K562 (cell line): Measurements from ENCODE around the gene LIG3. TPM values are rescaled to one million over a fixed set of nuclear protein-coding genes. Genes with fewer than 3 reads are reported as not detected.

ENCODE experiments used
- CHCHD3 ChIP-seq: fragments of 250-450 bp; sonication (Bioruptor Pico); IDR thresholded peaks from 2 replicates; pipeline ENCODE4 v2.1.2; 2022; ENCODE audit warnings: mild to moderate bottlenecking
- GABPB2 ChIP-seq: fragments of 250-450 bp; sonication (Bioruptor Pico); conservative IDR thresholded peaks from 2 replicates; pipeline ENCODE4 v1.5.1; 2021; ENCODE audit warnings: mild to moderate bottlenecking
- HNRNPUL1 ChIP-seq: fragments of 200-400 bp; formaldehyde crosslinking; IDR thresholded peaks from 2 replicates; pipeline ENCODE4 v1.6.1; 2017; ENCODE audit warnings: low read length
- KLF6 ChIP-seq: fragments of 250-450 bp; sonication (Bioruptor Pico); IDR thresholded peaks from 2 replicates; pipeline ENCODE4 v1.4.0; 2020; ENCODE audit warnings: mild to moderate bottlenecking, moderate library complexity, borderline replicate concordance
- NCOA4 ChIP-seq: fragments of 450-650 bp; IDR thresholded peaks from 2 replicates; pipeline ENCODE4 v1.6.1; 2018; ENCODE audit warnings: mild to moderate bottlenecking; ENCODE audit not compliant: partially characterized antibody
- PHF8 ChIP-seq: fragments of 200-600 bp; sonication (generic); IDR thresholded peaks from 2 replicates; pipeline ENCODE4 v1.6.1; 2012; ENCODE audit warnings: mixed run types, mild to moderate bottlenecking, inconsistent platforms, low read length, moderate library complexity, borderline replicate concordance
- SP1 ChIP-seq: sonication (generic); formaldehyde crosslinking; IDR thresholded peaks from 2 replicates; pipeline ENCODE4 v1.8.1; 2022; ENCODE audit warnings: mild to moderate bottlenecking, missing genetic modification reagents
- XRCC3 ChIP-seq: fragments of 450-650 bp; IDR thresholded peaks from 2 replicates; pipeline ENCODE4 v1.6.1; 2017; ENCODE audit warnings: mild to moderate bottlenecking, moderate library complexity
- YY1 ChIP-seq, 3 experiments: IDR thresholded peaks; 2 replicates each; pipeline ENCODE4 v1.6.1; 2011; ENCODE audit warnings: low read length in 2 of 3, mild to moderate bottlenecking in 2 of 3, moderate library complexity in 2 of 3, borderline replicate concordance in 1 of 3, control low read depth in 1 of 3, low read depth in 1 of 3; ENCODE audit not compliant: insufficient read depth in 3 of 3, insufficient replicate concordance in 2 of 3, control insufficient read depth in 1 of 3, insufficient read length in 1 of 3; ENCODE audit errors: extremely low read depth in 1 of 3
- ZNF507 ChIP-seq: conservative IDR thresholded peaks from 2 replicates; pipeline ENCODE4 v1.6.1; 2017; ENCODE audit warnings: missing genetic modification characterization, missing compliant biosample characterization
- polyA plus RNA-seq, 8 experiments: library from polyadenylated mRNA; depleted of rRNA in 4 of 8; stranded (reverse) in 5 of 8; unstranded in 3 of 8; fragments of >200 nt; fragmentation: Nextera tagmentation in 2 of 8; fragmentation: Illumina TruSeq in 1 of 8; extraction: Ambion mirVana in 2 of 8; extraction: Trizol in 1 of 8; gene quantifications; 2 replicates each; pipeline versions ENCODE4 v1.2.1 to v1.2.3, GENCODE V29; 2011 to 2014; ENCODE audit warnings: inconsistent platforms in 1 of 8, missing spikeins in 1 of 8
- total RNA-seq, 7 experiments: library from RNA; depleted of rRNA in 6 of 7; stranded (reverse); fragments of >200 nt in 6 of 7; fragmentation: Illumina TruSeq in 2 of 7; extraction: Trizol in 2 of 7; gene quantifications; 2 replicates each; pipeline versions ENCODE4 v1.2.1 to v1.2.3, GENCODE V29; 2011 to 2021; ENCODE audit warnings: low replicate concordance in 1 of 7
- TF ChIP-seq, protein P1 (sequence below): fragments of 250-450 bp; sonication (Bioruptor Pico); IDR thresholded peaks from 2 replicates; pipeline ENCODE4 v1.4.0; 2020; ENCODE audit warnings: mild to moderate bottlenecking, moderate library complexity, borderline replicate concordance
- TF ChIP-seq, protein P2 (sequence below): sonication (generic); formaldehyde crosslinking; IDR thresholded peaks from 2 replicates; pipeline ENCODE4 v1.8.1; 2023; ENCODE audit warnings: mild to moderate bottlenecking, missing genetic modification reagents, moderate library complexity
- TF ChIP-seq, protein P3 (sequence below): IDR thresholded peaks from 2 replicates; pipeline ENCODE4 v1.6.1; 2014; ENCODE audit warnings: antibody characterized with exemption
- TF ChIP-seq, protein P4 (sequence below): sonication (generic); formaldehyde crosslinking; IDR thresholded peaks from 2 replicates; pipeline ENCODE4 v1.8.0; 2022; ENCODE audit warnings: mild to moderate bottlenecking, missing genetic modification reagents
- TF ChIP-seq, protein P5 (sequence below): fragments of 250-450 bp; sonication (Bioruptor Pico); IDR thresholded peaks from 2 replicates; pipeline ENCODE4 v1.8.0; 2022; ENCODE audit warnings: moderate library complexity, mild to moderate bottlenecking, inconsistent platforms
- TF ChIP-seq, protein P6 (sequence below): sonication (generic); formaldehyde crosslinking; IDR thresholded peaks from 2 replicates; pipeline ENCODE4 v1.4.0; 2020; ENCODE audit warnings: mild to moderate bottlenecking, missing genetic modification reagents

LIG3 gene
- total and polyA plus RNA-seq, 9 of the 15 experiments (the other 6 are each of a cell fraction or from before 2014, with no cell fraction given): 7.6 to 75.0 (median 43.0) TPM

DNA sequence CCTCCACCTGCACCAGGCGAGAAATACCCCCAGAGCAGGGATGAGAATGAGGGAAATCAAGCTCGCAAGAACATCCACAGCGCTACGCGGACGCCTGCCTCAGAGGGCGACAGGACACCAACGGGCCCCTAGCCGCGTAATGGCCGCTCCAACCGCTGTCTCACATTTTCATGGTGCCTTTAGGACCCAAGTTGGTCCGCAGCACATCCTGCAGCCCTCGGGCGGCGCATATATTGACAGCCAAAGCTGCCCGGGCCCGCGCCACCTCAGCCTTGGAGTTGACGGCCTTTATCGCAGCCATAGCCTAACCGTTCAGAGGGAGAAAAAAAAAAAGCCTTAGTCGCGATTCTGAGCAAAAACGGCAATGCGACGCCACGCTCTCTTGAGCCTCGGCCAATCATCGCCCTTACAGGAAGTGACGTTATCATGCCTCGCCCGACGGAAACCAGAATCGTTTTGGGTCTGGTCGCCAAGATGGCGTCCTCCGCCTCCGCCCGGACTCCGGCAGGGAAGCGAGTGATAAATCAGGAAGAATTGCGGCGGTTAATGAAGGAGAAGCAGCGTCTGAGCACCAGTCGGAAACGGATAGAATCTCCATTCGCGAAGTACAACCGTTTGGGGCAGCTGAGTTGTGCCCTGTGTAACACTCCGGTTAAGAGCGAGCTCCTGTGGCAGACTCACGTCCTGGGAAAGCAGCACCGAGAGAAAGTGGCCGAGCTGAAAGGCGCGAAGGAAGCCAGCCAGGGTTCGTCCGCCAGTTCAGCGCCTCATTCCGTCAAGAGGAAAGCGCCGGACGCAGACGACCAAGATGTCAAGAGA, 19.0 kb upstream of the LIG3 start, which contains the start of the genes CCT6B and ZNF830 (continued):
- TF ChIP-seq, protein P1, sequence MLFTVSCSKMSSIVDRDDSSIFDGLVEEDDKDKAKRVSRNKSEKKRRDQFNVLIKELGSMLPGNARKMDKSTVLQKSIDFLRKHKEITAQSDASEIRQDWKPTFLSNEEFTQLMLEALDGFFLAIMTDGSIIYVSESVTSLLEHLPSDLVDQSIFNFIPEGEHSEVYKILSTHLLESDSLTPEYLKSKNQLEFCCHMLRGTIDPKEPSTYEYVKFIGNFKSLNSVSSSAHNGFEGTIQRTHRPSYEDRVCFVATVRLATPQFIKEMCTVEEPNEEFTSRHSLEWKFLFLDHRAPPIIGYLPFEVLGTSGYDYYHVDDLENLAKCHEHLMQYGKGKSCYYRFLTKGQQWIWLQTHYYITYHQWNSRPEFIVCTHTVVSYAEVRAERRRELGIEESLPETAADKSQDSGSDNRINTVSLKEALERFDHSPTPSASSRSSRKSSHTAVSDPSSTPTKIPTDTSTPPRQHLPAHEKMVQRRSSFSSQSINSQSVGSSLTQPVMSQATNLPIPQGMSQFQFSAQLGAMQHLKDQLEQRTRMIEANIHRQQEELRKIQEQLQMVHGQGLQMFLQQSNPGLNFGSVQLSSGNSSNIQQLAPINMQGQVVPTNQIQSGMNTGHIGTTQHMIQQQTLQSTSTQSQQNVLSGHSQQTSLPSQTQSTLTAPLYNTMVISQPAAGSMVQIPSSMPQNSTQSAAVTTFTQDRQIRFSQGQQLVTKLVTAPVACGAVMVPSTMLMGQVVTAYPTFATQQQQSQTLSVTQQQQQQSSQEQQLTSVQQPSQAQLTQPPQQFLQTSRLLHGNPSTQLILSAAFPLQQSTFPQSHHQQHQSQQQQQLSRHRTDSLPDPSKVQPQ (CRISPR knock-in tag): no peak
- no peak for TF ChIP-seq NCOA4
- TF ChIP-seq, protein P2, sequence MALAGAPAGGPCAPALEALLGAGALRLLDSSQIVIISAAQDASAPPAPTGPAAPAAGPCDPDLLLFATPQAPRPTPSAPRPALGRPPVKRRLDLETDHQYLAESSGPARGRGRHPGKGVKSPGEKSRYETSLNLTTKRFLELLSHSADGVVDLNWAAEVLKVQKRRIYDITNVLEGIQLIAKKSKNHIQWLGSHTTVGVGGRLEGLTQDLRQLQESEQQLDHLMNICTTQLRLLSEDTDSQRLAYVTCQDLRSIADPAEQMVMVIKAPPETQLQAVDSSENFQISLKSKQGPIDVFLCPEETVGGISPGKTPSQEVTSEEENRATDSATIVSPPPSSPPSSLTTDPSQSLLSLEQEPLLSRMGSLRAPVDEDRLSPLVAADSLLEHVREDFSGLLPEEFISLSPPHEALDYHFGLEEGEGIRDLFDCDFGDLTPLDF (CRISPR knock-in tag): no peak
- TF ChIP-seq, protein P3, sequence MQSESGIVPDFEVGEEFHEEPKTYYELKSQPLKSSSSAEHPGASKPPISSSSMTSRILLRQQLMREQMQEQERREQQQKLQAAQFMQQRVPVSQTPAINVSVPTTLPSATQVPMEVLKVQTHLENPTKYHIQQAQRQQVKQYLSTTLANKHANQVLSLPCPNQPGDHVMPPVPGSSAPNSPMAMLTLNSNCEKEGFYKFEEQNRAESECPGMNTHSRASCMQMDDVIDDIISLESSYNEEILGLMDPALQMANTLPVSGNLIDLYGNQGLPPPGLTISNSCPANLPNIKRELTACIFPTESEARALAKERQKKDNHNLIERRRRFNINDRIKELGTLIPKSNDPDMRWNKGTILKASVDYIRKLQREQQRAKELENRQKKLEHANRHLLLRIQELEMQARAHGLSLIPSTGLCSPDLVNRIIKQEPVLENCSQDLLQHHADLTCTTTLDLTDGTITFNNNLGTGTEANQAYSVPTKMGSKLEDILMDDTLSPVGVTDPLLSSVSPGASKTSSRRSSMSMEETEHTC: no peak
- TF ChIP-seq SP1 (CRISPR knock-in tag): peak; percentile 62; the same call in 1 of the 2 replicates
- no peak for TF ChIP-seq GABPB2 (CRISPR knock-in tag)
- TF ChIP-seq ZNF507 (tag): no peak
- TF ChIP-seq, protein P4, sequence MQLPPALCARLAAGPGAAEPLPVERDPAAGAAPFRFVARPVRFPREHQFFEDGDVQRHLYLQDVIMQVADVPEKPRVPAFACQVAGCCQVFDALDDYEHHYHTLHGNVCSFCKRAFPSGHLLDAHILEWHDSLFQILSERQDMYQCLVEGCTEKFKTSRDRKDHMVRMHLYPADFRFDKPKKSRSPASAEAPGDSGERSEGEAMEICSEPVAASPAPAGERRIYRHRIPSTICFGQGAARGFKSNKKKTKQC (CRISPR knock-in tag): no peak
- TF ChIP-seq, protein P5, sequence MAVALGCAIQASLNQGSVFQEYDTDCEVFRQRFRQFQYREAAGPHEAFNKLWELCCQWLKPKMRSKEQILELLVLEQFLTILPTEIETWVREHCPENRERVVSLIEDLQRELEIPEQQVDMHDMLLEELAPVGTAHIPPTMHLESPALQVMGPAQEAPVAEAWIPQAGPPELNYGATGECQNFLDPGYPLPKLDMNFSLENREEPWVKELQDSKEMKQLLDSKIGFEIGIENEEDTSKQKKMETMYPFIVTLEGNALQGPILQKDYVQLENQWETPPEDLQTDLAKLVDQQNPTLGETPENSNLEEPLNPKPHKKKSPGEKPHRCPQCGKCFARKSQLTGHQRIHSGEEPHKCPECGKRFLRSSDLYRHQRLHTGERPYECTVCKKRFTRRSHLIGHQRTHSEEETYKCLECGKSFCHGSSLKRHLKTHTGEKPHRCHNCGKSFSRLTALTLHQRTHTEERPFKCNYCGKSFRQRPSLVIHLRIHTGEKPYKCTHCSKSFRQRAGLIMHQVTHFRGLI (CRISPR knock-in tag): peak; percentile 32; the same call in 1 of the 2 replicates
- TF ChIP-seq HNRNPUL1: no peak
- TF ChIP-seq, protein P6, sequence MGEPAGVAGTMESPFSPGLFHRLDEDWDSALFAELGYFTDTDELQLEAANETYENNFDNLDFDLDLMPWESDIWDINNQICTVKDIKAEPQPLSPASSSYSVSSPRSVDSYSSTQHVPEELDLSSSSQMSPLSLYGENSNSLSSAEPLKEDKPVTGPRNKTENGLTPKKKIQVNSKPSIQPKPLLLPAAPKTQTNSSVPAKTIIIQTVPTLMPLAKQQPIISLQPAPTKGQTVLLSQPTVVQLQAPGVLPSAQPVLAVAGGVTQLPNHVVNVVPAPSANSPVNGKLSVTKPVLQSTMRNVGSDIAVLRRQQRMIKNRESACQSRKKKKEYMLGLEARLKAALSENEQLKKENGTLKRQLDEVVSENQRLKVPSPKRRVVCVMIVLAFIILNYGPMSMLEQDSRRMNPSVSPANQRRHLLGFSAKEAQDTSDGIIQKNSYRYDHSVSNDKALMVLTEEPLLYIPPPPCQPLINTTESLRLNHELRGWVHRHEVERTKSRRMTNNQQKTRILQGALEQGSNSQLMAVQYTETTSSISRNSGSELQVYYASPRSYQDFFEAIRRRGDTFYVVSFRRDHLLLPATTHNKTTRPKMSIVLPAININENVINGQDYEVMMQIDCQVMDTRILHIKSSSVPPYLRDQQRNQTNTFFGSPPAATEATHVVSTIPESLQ: no peak
- no peak for TF ChIP-seq CHCHD3 (CRISPR knock-in tag)
- no peak for TF ChIP-seq XRCC3
- TF ChIP-seq PHF8: peak; percentile 95
- TF ChIP-seq YY1 (IDR thresholded peaks at IDR 0.05; ENCODE audit: borderline replicate concordance in 1 of 3, control insufficient read depth in 1 of 3, extremely low read depth in 1 of 3, insufficient read depth in 3 of 3, insufficient read length in 1 of 3, insufficient replicate concordance in 2 of 3, low read depth in 1 of 3, low read length in 2 of 3): peak; percentile 85 to 94 (median 92)
- TF ChIP-seq KLF6 (CRISPR knock-in tag): no peak
